Measurements from ENCODE around the gene ZNF710.

- TF ChIP-seq CTCF (IDR thresholded peaks at IDR 0.05) (no peak), POLR2A (IDR thresholded peaks at IDR 0.05) (no peak)
Measured at GRCh38 chr15:89998923-89999675, 2.0 kb upstream of the ZNF710 start.
